Heart right ventricle (tissue), 16 donors: ENCODE measurements around the gene PLCB4. TPM values are rescaled to one million over a fixed set of nuclear protein-coding genes. Genes with fewer than 3 reads are reported as not detected.

ENCODE experiments used
- ATAC-seq, 8 donors: fragments of 200-7000 bp; cut with Tn5 transposase; one replicate each; pipeline ENCODE4 v1.9.1; 2020; ENCODE audit warnings: mild to moderate bottlenecking in 8 of 8, moderate library complexity in 8 of 8, moderate number of reproducible peaks in 1 of 8
- DNase-seq, 2 donors: peaks; one replicate each; pipeline ENCODE4 v3.0.0-alpha.2; 2020
- H3K27ac ChIP-seq, 10 donors: fragments of 200-600 bp; sonication (generic) in 2 of 10; one replicate each; pipeline versions ENCODE4 v1.5.0 to v1.8.0; 2020 to 2022; ENCODE audit warnings: mild to moderate bottlenecking in 3 of 10
- H3K27me3 ChIP-seq, 7 donors: fragments of 200-600 bp; one replicate each; pipeline ENCODE4 v1.8.0; 2021 to 2022; ENCODE audit warnings: mild to moderate bottlenecking in 2 of 7
- H3K36me3 ChIP-seq, 9 donors: fragments of 200-600 bp; sonication (generic) in 1 of 9; one replicate each; pipeline versions ENCODE4 v1.5.0 to v1.8.0; 2020 to 2022; ENCODE audit warnings: mild to moderate bottlenecking in 2 of 9
- H3K4me1 ChIP-seq, 9 donors: fragments of 200-600 bp; sonication (generic) in 1 of 9; one replicate each; pipeline versions ENCODE4 v1.5.0 to v1.8.0; 2020 to 2022; ENCODE audit warnings: mild to moderate bottlenecking in 4 of 9
- H3K4me3 ChIP-seq, 10 donors: fragments of 200-600 bp; sonication (generic) in 2 of 10; one replicate each; pipeline versions ENCODE4 v1.5.0 to v1.8.0; 2020 to 2022; ENCODE audit warnings: mild to moderate bottlenecking in 7 of 10, moderate library complexity in 2 of 10
- H3K9me3 ChIP-seq, 11 donors: fragments of 200-600 bp in 10 of 11; sonication (generic) in 2 of 11; one replicate each; pipeline versions ENCODE4 v1.5.0 to v1.8.0; 2013 to 2022; ENCODE audit warnings: mild to moderate bottlenecking in 2 of 11, control low read depth in 1 of 11, moderate library complexity in 1 of 11
- WGBS, 2 donors: extraction: QIAGEN DNeasy Blood & Tissue Kit; methylation state at CpG; one replicate each; pipeline ENCODE4 v1.1.7; 2013; ENCODE audit warnings: inconsistent platforms in 1 of 2; 5-methylcytosine and 5-hydroxymethylcytosine counted together
- intact Hi-C, 10 donors: fragments of 100-400 bp; cut with DNase I; formaldehyde crosslinking; loops; one replicate each; pipeline versions ENCODE4 v1.11.1 to v1.14.2; 2022
- polyA plus RNA-seq, 2 donors: library from polyadenylated mRNA; stranded (reverse); fragments of 200-250 nt; gene quantifications; one replicate each; pipeline ENCODE4 v1.2.3, GENCODE V29; 2013
- total RNA-seq, 10 donors: library from RNA; stranded (reverse); fragmentation: NEBNext Ultra II Directional in 3 of 10; extraction: Animal tissue kit (Norgen Biotek cat#: 25700) in 3 of 10; gene quantifications; one replicate each; pipeline versions ENCODE4 v1.2.1 to v1.2.4, GENCODE V29; 2021 to 2023
- TF ChIP-seq, protein P1 (sequence below), 9 donors: fragments of 200-600 bp; sonication (generic) in 2 of 9; IDR thresholded peaks; one replicate each; pipeline versions ENCODE4 v1.5.0 to v1.8.0; 2021 to 2022; ENCODE audit warnings: antibody characterized with exemption in 9 of 9, mild to moderate bottlenecking in 5 of 9, moderate library complexity in 1 of 9
- donor health status: Arrhythmogenic right ventricular cardiomyopathy.
- donor health status: ischemic (EF 13 %, LVEDD 7.1; RV severe dilation, severe dysfunction).
- donor health status: healthy with polysubstance abuse.
- donor health status: DM: no; HTN: yes; CAD: no.
- donor health status: DM: no; HTN: no; CAD: no.
- donor health status: ischemic (EF 25% LVEDD 6.9; RV normal size, moderate dysfunction).
- donor health status: ischemic (EF 25% LVEDD 5.7; RV mildly dilated, moderate dysfunction).
- donor health status: healthy.
- donor health status: DM: yes; HTN: yes; CAD: no.
- donor health status: Ischemic cardiomyopathy.
- donor health status: ischemic (EF 35%, LVEDD 5.7; RV mildly dilated, moderate dysfunction).
- donor health status: nonischemic (EF 11% LVEDD 7.7; RV severe dilation, severe dysfunction).
- donor health status: DM: yes; HTN: yes; CAD: no.
- donor health status: PGD.
- donor health status: ischemic (EF 29% LVEDD 5.4; RV normal size, mild dysfunction).
- donor health status: nonischemic (EF 23%, LVEDD 6.1; RV moderate dilation, normal function).

Gene PLCB4
- total and polyA plus RNA-seq, 12 donors = 3.6 to 33.3 (median 28.4) TPM

DNA sequence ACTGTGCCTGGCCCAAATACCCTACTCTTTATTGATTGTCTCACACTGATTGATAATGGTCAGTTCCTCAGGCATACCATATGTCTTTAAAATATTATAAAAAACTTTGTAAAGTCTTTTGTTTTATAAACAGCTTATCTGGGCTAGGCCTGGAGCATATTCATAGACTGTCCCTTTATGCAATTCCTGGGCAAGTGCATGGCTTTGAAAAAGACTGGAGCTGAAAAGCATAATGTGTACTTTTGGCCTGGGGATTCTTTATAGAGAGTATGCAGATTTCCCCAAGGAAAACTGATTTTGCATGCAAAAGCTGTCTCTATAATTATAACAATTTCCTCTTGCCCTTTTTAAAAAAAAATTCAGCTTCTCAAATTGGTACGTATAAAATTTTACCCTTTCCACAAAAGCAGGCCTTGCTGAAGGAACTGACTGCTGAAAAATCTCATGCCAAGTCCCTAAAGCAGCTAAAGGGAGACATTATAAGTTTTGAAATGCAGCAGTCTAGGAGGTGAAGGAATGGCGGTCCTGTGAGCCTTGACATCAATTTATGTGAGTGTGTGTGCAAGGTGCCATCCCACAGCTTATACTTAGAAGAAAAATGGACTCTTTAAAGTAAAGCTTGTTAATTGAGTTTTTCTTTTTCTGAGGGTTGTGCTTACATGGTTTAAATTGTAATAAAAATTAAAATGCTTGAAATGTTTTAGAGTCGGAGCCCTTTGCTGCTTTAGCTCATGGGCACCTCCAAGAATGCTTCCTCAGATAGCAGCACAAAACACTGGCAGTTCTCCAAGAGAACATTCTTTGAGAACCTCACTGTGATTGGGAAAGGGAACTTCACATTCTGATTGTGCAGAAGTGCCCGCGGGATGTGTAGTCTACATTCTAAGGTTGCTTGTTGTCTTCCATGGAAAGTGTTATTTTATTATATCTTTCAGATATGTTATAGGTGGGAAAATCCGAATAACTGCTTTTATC lies 43.9 kb downstream of the PLCB4 start:
- Histone ChIP-seq H3K9me3 (no peaks in the 10 kb centered on the region), H3K27ac (peak overlapping the region in 8 of 10 donors; percentile 26 to 81 (median 54)), H3K4me1 (peaks cover 0 to 66% (median 48%) of the 10 kb centered on the region in 9 donors), H3K27me3 (no peaks in the 10 kb centered on the region), H3K4me3 (no peak overlapping the region), H3K36me3 (no peaks in the 10 kb centered on the region)
- TF ChIP-seq, protein P1, sequence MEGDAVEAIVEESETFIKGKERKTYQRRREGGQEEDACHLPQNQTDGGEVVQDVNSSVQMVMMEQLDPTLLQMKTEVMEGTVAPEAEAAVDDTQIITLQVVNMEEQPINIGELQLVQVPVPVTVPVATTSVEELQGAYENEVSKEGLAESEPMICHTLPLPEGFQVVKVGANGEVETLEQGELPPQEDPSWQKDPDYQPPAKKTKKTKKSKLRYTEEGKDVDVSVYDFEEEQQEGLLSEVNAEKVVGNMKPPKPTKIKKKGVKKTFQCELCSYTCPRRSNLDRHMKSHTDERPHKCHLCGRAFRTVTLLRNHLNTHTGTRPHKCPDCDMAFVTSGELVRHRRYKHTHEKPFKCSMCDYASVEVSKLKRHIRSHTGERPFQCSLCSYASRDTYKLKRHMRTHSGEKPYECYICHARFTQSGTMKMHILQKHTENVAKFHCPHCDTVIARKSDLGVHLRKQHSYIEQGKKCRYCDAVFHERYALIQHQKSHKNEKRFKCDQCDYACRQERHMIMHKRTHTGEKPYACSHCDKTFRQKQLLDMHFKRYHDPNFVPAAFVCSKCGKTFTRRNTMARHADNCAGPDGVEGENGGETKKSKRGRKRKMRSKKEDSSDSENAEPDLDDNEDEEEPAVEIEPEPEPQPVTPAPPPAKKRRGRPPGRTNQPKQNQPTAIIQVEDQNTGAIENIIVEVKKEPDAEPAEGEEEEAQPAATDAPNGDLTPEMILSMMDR (IDR thresholded peaks at IDR 0.05) = no peak
- intact Hi-C loops = loop anchor here in 3 of 10 donors (10.0 kb wide), 1 partner anchor 52 kb away; no protein-coding TSS in a partner anchor
- ATAC-seq = peak; percentile 64 to 93 (median 87)
- peak in 1 of 2 donors; percentile 60 for DNase-seq
- WGBS, 2 donors = 23 to 24% methylated on average over 6 of the region's 6 CpGs

DNA sequence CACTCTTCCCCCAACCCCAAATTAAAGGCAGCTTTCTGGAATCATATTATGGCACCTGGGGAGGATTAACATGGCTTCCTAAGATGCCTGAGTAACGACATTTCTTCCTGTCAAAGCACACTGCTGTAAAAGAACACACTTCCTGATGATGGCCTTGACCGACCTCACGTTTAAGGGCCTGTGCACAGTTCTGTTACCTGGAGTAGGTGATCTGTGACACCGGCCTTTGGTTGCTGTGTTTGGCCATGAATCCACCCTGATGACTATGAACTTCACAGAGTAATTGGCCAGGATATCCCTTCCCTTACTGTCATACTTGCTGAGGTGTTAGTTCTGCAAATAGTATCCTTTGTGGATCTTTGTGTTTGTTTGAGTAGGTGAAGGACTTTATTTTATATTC lies 45.8 kb downstream of the PLCB4 start:
- DNase-seq (no peak), ATAC-seq (no peak)
- TF ChIP-seq, protein P1 (IDR thresholded peaks at IDR 0.05) = no peak
- Histone ChIP-seq H3K27me3 (no peaks in the 10 kb centered on the region), H3K36me3 (no peaks in the 10 kb centered on the region), H3K27ac (peak overlapping the region in 5 of 10 donors; percentile 9 to 81 (median 49)), H3K4me1 (peaks cover 0 to 58% (median 38%) of the 10 kb centered on the region in 9 donors), H3K9me3 (no peaks in the 10 kb centered on the region), H3K4me3 (no peak overlapping the region)
- WGBS, 2 donors = 59 to 63% methylated on average over 4 of the region's 4 CpGs
- intact Hi-C loops = loop anchor here in 3 of 10 donors (10.0 kb wide), 1 partner anchor 50 kb away; no protein-coding TSS in a partner anchor

DNA sequence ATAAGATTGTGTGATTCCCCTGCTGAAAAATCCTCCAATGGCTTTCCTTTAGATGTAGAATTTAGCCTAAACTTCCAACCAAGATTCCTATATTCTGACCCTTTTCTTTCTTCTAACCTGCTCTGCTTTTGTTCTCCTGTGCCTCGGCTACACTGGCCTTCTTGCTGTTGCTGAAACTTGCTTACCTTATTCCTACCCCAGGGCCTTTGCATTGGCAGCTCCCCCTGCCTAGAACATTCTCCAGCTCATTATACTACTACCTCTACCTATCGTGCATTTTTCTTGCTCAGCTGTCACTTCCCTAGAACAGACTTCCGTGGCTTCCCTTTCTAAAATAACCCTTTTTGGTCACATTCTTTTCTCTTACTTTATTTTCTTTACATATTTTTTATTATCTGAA lies 48.7 kb downstream of the PLCB4 start:
- DNase-seq (no peak), ATAC-seq (no peak)
- TF ChIP-seq, protein P1 (IDR thresholded peaks at IDR 0.05) = no peak
- H3K36me3 ChIP-seq = no peaks in the 10 kb centered on the region
- intact Hi-C loops = loop anchor here in 3 of 10 donors (10.0 kb wide), 1 partner anchor 47 kb away; no protein-coding TSS in a partner anchor
- no peaks in the 10 kb centered on the region for H3K27me3 ChIP-seq
- H3K9me3 ChIP-seq = no peaks in the 10 kb centered on the region
- H3K4me1 ChIP-seq = peaks cover 2 to 41% (median 15%) of the 10 kb centered on the region in 9 donors
- no peak overlapping the region for H3K27ac ChIP-seq
- no peak overlapping the region for H3K4me3 ChIP-seq
- 86 to 89% methylated on average over 3 of the region's 3 CpGs for WGBS, 2 donors

DNA sequence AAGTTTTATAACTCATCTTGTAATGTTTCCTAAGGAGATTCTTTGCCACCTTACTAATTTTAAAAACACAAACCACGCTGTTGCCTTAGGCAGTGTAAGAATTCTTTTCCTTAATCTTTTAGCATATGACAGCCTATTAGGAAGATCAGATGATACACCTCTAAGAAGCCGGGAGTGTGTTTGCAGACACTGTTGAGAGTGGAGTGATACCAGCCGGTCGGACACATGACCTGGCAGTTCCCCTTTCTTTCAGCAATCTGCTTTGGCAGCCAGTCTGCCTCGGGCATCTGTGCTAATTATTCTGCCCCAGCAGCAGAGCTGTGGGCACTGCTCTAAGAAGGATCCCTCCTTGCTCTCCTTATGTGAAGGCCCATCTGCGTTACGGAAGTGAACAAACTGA lies 50.9 kb downstream of the PLCB4 start:
- Histone ChIP-seq H3K27me3 (no peaks in the 10 kb centered on the region), H3K27ac (peak overlapping the region in 7 of 10 donors; percentile 12 to 71 (median 61)), H3K4me1 (peaks cover 0 to 30% (median 11%) of the 10 kb centered on the region in 9 donors), H3K9me3 (no peaks in the 10 kb centered on the region), H3K4me3 (peak overlapping the region in 1 of 10 donors; percentile 17), H3K36me3 (no peaks in the 10 kb centered on the region)
- TF ChIP-seq, protein P1 (IDR thresholded peaks at IDR 0.05) = no peak
- 50 to 53% methylated on average over 7 of the region's 7 CpGs for WGBS, 2 donors
- intact Hi-C loops = loop anchor here in 3 of 10 donors (10.0 kb wide), 1 partner anchor 45 kb away; no protein-coding TSS in a partner anchor
- DNase-seq (peak; percentile 49 to 68), ATAC-seq (peak; percentile 87 to 98 (median 95))
